Upper lobe of left lung (tissue), 6 donors: ENCODE results near the gene CRACDL. TPM values are rescaled to one million over a fixed set of nuclear protein-coding genes. Genes with fewer than 3 reads are reported as not detected.
A peak's percentile ranks its signal among the peaks of the same experiment; 100 is the strongest.
"Not testable (repeated sequence)": the region's sequence is repeated elsewhere in the genome, so short reads cannot be mapped to it uniquely, and the experiment has no call there.

Experiments used
- ATAC-seq, 2 donors: fragments of 200-7000 bp; cut with Tn5 transposase; one replicate each; pipeline ENCODE4 v1.9.1; 2022; ENCODE audit warnings: mild to moderate bottlenecking in 2 of 2, moderate library complexity in 2 of 2; ENCODE audit not compliant: low FRiP score in 2 of 2
- DNase-seq, 2 donors: peaks; one replicate each; pipeline ENCODE4 v3.0.0-alpha.2; 2019 to 2020
- H3K27ac ChIP-seq, 4 donors: fragments of 200-600 bp; sonication (generic); one replicate each; pipeline ENCODE4 v1.5.1; 2016 to 2019
- H3K27me3 ChIP-seq, 4 donors: fragments of 200-600 bp; sonication (generic); one replicate each; pipeline ENCODE4 v1.5.1; 2017 to 2019
- H3K36me3 ChIP-seq, 4 donors: fragments of 200-600 bp; sonication (generic); one replicate each; pipeline ENCODE4 v1.5.1; 2016 to 2019
- H3K4me1 ChIP-seq, 4 donors: fragments of 200-600 bp; sonication (generic); one replicate each; pipeline ENCODE4 v1.5.1; 2018 to 2019
- H3K4me3 ChIP-seq, 4 donors: fragments of 200-600 bp; sonication (generic); one replicate each; pipeline ENCODE4 v1.5.1; 2017 to 2019; ENCODE audit warnings: mild to moderate bottlenecking in 2 of 4, moderate library complexity in 1 of 4
- H3K9me3 ChIP-seq, 4 donors: fragments of 200-600 bp; sonication (generic); one replicate each; pipeline ENCODE4 v1.5.1; 2018 to 2019
- EP300 ChIP-seq, 4 donors: sonication (generic); formaldehyde crosslinking; IDR thresholded peaks; one replicate each; pipeline ENCODE4 v1.5.1; 2017; ENCODE audit warnings: antibody characterized with exemption in 4 of 4, control low read depth in 2 of 4
- POLR2A ChIP-seq, 4 donors: fragments of 450-650 bp; IDR thresholded peaks; one replicate each; pipeline ENCODE4 v1.5.1; 2016 to 2017; ENCODE audit warnings: antibody characterized with exemption in 4 of 4, mild to moderate bottlenecking in 2 of 4
- POLR2AphosphoS5 ChIP-seq, 2 donors: sonication (generic); formaldehyde crosslinking; IDR thresholded peaks; one replicate each; pipeline ENCODE4 v1.5.1; 2017; ENCODE audit warnings: antibody characterized with exemption in 2 of 2
- WGBS, 2 donors: methylation state at CpG; one replicate each; pipeline ENCODE4 v1.1.5; 2017 to 2018; 5-methylcytosine and 5-hydroxymethylcytosine counted together
- total RNA-seq, 6 donors: library from RNA; depleted of rRNA in 4 of 6; stranded (reverse); fragments of >200 nt in 4 of 6; gene quantifications; one replicate each; pipeline versions ENCODE4 v1.1.0 to v1.2.1, GENCODE V29; 2016 to 2021
- TF ChIP-seq, protein P1 (sequence below), 6 experiments: fragments of 450-650 bp in 4 of 6; fragments of 200-600 bp in 2 of 6; sonication (generic) in 2 of 6; IDR thresholded peaks; one replicate each; pipeline ENCODE4 v1.5.1; 2016 to 2019; ENCODE audit warnings: antibody characterized with exemption in 6 of 6
- donor health status: DM: no; HTN: no; CAD: no; lungs with moderate emphysema.
- donor health status: DM: no; HTN: yes; CAD: no; lungs with severe emphysema.

Gene CRACDL
- total RNA-seq, 6 donors from 2014 or later, result 14.6 to 33.4 (median 20.2) TPM

GRCh38 chr2:98882368-98882767 is 53.7 kb downstream of the CRACDL start:
- 92 to 96% methylated on average over 3 of the region's 3 CpGs for WGBS, 2 donors
- TF ChIP-seq POLR2A (IDR thresholded peaks at IDR 0.05), result no peak
- no peak for TF ChIP-seq POLR2AphosphoS5 (IDR thresholded peaks at IDR 0.05)
- TF ChIP-seq EP300 (IDR thresholded peaks at IDR 0.05), result no peak
- TF ChIP-seq, protein P1, sequence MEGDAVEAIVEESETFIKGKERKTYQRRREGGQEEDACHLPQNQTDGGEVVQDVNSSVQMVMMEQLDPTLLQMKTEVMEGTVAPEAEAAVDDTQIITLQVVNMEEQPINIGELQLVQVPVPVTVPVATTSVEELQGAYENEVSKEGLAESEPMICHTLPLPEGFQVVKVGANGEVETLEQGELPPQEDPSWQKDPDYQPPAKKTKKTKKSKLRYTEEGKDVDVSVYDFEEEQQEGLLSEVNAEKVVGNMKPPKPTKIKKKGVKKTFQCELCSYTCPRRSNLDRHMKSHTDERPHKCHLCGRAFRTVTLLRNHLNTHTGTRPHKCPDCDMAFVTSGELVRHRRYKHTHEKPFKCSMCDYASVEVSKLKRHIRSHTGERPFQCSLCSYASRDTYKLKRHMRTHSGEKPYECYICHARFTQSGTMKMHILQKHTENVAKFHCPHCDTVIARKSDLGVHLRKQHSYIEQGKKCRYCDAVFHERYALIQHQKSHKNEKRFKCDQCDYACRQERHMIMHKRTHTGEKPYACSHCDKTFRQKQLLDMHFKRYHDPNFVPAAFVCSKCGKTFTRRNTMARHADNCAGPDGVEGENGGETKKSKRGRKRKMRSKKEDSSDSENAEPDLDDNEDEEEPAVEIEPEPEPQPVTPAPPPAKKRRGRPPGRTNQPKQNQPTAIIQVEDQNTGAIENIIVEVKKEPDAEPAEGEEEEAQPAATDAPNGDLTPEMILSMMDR (IDR thresholded peaks at IDR 0.05), result no peak
- peaks cover 0 to 13% (median 9%) of the 10 kb centered on the region in 4 donors for H3K9me3 ChIP-seq
- H3K36me3 ChIP-seq, result no peaks in the 10 kb centered on the region
- H3K4me1 ChIP-seq, result no peaks in the 10 kb centered on the region
- ATAC-seq, result no peak
- no peak overlapping the region for H3K4me3 ChIP-seq
- H3K27me3 ChIP-seq, result no peaks in the 10 kb centered on the region
- no peak for DNase-seq
- H3K27ac ChIP-seq, result no peak overlapping the region

- Histone ChIP-seq H3K4me1 (no peaks in the 10 kb centered on the region), H3K4me3 (no peak overlapping the region), H3K27ac (no peak overlapping the region), H3K27me3 (no peaks in the 10 kb centered on the region), H3K9me3 (peaks cover 0 to 5% (median 4%) of the 10 kb centered on the region in 4 donors), H3K36me3 (no peaks in the 10 kb centered on the region)
- DNase-seq, result peak in 1 of 2 donors; percentile 47
- TF ChIP-seq, protein P1 (IDR thresholded peaks at IDR 0.05), result no peak
- TF ChIP-seq POLR2AphosphoS5 (IDR thresholded peaks at IDR 0.05) (no peak), EP300 (IDR thresholded peaks at IDR 0.05) (no peak), POLR2A (IDR thresholded peaks at IDR 0.05) (no peak)
- 82% methylated on average over 6 of the region's 7 CpGs; no CpG with 5 or more reads in 1 of the 2 donors for WGBS, 2 donors
- ATAC-seq, result no peak
These were observed 54.8 kb downstream of the CRACDL start for GRCh38 chr2:98881153-98881650.

DNA sequence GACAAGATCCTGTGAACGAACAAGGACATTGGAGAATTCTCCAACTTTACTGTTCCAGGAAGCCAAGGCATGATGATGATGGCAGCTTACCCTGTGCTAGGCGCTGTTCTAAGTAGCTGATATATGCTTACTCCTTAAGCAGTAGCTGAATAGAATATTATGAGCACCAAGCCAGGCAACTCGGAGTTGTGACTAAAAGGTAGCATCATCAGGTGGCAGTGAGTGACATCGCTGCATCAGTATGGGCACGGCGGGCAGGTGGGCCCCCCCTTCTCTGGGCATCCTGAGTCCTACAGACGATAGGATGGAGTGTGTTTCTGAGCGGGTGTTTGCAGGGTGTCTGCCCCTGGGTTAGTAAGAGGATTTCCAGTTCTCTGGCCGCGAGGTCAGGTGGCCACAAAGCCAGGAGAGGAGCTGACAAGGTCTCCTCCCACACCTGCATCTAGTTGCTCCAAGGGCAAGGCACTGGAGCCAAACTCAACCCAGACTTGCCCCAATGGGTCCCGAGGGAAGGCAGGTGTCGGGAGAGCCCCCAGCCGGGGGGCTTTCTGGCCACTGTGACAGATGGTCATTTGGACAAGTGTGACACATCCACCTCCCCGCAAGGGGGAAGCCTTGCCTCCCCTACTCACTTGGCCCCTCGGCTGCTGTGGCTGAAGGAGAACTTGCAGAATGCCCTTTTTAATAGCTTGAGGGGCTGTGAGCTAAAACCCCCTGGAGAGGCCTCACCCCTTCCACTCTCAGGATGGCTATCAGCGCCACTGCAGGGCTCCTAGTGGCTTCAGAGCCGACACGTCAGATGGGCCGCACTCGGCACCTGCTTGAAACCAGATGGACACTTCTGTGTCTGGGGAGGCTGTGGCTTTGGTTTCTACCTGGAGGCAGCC is 55.5 kb downstream of the CRACDL start:
- no peak for ATAC-seq
- Histone ChIP-seq H3K9me3 (no peaks in the 10 kb centered on the region), H3K27ac (no peak overlapping the region), H3K4me1 (no peaks in the 10 kb centered on the region), H3K27me3 (no peaks in the 10 kb centered on the region), H3K4me3 (no peak overlapping the region), H3K36me3 (no peaks in the 10 kb centered on the region)
- WGBS, 2 donors, result 87 to 97% methylated on average over 15 to 20 of the region's 20 CpGs
- TF ChIP-seq POLR2AphosphoS5 (IDR thresholded peaks at IDR 0.05), result no peak
- TF ChIP-seq, protein P1 (IDR thresholded peaks at IDR 0.05), result no peak
- DNase-seq, result no peak

- not testable (repeated sequence) for H3K27me3 ChIP-seq, ATAC-seq, H3K4me3 ChIP-seq, H3K27ac ChIP-seq, DNase-seq, H3K36me3 ChIP-seq, H3K9me3 ChIP-seq, H3K4me1 ChIP-seq
- 89 to 92% methylated on average over 5 of the region's 5 CpGs for WGBS, 2 donors
These were observed 58.4 kb downstream of the CRACDL start for GRCh38 chr2:98877658-98878057.

DNA sequence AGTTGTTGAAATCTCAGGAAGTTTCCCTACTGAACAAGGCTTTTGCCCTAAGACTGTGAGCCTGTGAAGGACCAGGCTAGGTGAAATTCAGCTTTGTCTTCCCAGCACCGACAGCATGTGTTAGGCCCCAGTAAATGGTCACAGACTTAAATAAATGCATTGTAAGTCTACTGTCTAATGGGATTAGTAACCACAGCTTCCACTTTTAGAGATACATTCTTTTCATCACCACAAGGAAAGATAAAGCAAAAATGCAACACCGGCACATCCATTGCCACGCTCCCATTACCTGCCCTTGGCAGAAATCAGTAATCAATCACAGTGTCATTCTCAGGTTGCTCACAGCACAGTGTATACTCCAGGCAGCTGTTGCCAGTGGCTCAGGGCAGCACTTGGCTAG is 59.3 kb downstream of the CRACDL start:
- WGBS, 2 donors, result 68 to 76% methylated on average over 3 of the region's 3 CpGs
- no peak overlapping the region for H3K4me3 ChIP-seq
- DNase-seq, result no peak
- TF ChIP-seq POLR2A (IDR thresholded peaks at IDR 0.05), result no peak
- TF ChIP-seq POLR2AphosphoS5 (IDR thresholded peaks at IDR 0.05), result no peak
- TF ChIP-seq, protein P1 (IDR thresholded peaks at IDR 0.05), result no peak
- no peak for TF ChIP-seq EP300 (IDR thresholded peaks at IDR 0.05)
- no peaks in the 10 kb centered on the region for H3K9me3 ChIP-seq
- H3K27ac ChIP-seq, result no peak overlapping the region
- H3K27me3 ChIP-seq, result no peaks in the 10 kb centered on the region
- no peak for ATAC-seq
- no peaks in the 10 kb centered on the region for H3K4me1 ChIP-seq
- no peaks in the 10 kb centered on the region for H3K36me3 ChIP-seq
